DND-41 (cell line): ENCODE measurements around the gene ARHGAP6.

ENCODE experiments used
- EZH2 ChIP-seq: IDR thresholded peaks from 3 replicates; pipeline ENCODE4 v1.6.1; 2012; ENCODE audit warnings: borderline replicate concordance, low read depth, mild to moderate bottlenecking, moderate library complexity, low read length, inconsistent platforms; ENCODE audit not compliant: severe bottlenecking
- TF ChIP-seq, protein P1 (sequence below): IDR thresholded peaks from 2 replicates; pipeline ENCODE4 v1.5.1; 2012; ENCODE audit warnings: borderline replicate concordance, low read length, moderate library complexity, mild to moderate bottlenecking; ENCODE audit not compliant: poor library complexity, severe bottlenecking; ENCODE audit errors: extremely low read depth

DNA sequence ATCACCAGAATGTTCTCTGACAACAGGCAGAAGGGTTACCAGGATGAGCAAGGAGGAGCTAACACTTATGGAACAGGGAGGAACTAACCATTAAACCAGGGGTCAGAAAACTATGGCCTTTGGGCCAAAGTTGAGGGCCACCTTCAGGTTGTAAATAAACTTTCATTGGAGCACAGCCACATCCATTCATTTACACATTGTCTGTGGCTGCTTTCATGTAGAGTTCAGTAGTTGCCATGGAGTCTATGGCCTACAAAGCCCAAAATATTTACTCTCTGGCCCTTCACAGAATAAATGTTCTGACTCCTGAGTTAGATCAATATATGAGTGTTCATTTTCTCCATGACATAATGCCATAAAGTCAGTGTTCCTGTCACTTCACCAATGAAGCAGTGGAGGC lies 567.8 kb downstream of the ARHGAP6 start:
- TF ChIP-seq, protein P1, sequence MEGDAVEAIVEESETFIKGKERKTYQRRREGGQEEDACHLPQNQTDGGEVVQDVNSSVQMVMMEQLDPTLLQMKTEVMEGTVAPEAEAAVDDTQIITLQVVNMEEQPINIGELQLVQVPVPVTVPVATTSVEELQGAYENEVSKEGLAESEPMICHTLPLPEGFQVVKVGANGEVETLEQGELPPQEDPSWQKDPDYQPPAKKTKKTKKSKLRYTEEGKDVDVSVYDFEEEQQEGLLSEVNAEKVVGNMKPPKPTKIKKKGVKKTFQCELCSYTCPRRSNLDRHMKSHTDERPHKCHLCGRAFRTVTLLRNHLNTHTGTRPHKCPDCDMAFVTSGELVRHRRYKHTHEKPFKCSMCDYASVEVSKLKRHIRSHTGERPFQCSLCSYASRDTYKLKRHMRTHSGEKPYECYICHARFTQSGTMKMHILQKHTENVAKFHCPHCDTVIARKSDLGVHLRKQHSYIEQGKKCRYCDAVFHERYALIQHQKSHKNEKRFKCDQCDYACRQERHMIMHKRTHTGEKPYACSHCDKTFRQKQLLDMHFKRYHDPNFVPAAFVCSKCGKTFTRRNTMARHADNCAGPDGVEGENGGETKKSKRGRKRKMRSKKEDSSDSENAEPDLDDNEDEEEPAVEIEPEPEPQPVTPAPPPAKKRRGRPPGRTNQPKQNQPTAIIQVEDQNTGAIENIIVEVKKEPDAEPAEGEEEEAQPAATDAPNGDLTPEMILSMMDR = no peak
- TF ChIP-seq EZH2 = no peak
